Activated CD8-positive, alpha-beta T cell treated with anti-CD3 and anti-CD28 coated beads, Interleukin-2, amount 10 ng/mL, durations not matched to agents 7 days and 5 days (primary cell): Measurements from ENCODE around the gene MOV10L1. TPM values are rescaled to one million over a fixed set of nuclear protein-coding genes. Genes with fewer than 3 reads are reported as not detected.

Source experiments
- ATAC-seq: fragments of 150-1000 bp; cut with Tn5 transposase; one replicate; pipeline ENCODE4 v1.10.0; 2021; ENCODE audit warnings: moderate library complexity
- CTCF ChIA-PET: fragments of 350-600 bp; sonication (Branson Sonifier 250); formaldehyde crosslinking; loops from one replicate; lab custom pipeline; 2021; ENCODE audit warnings: antibody characterized with exemption; lab: Charles Lee
- POLR2A ChIA-PET: fragments of 350-600 bp; sonication (Branson Sonifier 250); formaldehyde crosslinking; loops from one replicate; lab custom pipeline; 2021; ENCODE audit warnings: antibody characterized with exemption; lab: Charles Lee
- DNase-seq: peaks from one replicate; pipeline ENCODE4 v3.0.0-alpha.2; 2020
- H3K27ac Mint-ChIP-seq: one replicate; pipeline ENCODE4 v1.8.0; 2021; ENCODE audit warnings: mild to moderate bottlenecking, mixed read lengths
- H3K27me3 Mint-ChIP-seq: one replicate; pipeline ENCODE4 v1.8.0; 2021; ENCODE audit warnings: low read depth, mixed read lengths
- H3K36me3 Mint-ChIP-seq: one replicate; pipeline ENCODE4 v1.8.0; 2021; ENCODE audit warnings: low read depth, mixed read lengths
- H3K4me1 Mint-ChIP-seq: one replicate; pipeline ENCODE4 v1.8.0; 2021; ENCODE audit warnings: low read depth, mixed read lengths
- H3K4me3 Mint-ChIP-seq: one replicate; pipeline ENCODE4 v1.8.0; 2021; ENCODE audit warnings: mild to moderate bottlenecking, mixed read lengths
- H3K9me3 Mint-ChIP-seq: one replicate; pipeline ENCODE4 v1.8.0; 2022; ENCODE audit warnings: mixed read lengths; ENCODE audit not compliant: insufficient read depth
- total RNA-seq, 2 experiments: library from RNA; stranded (reverse); gene quantifications; one replicate each; pipeline ENCODE4 v1.2.3, GENCODE V29; 2021

MOV10L1 gene
- total RNA-seq, 2 experiments from 2014 or later: not detected

- no peak for DNase-seq
- no peaks in the 10 kb centered on the region for H3K36me3 Mint-ChIP-seq
- ATAC-seq: no peak
- H3K27me3 Mint-ChIP-seq: peaks cover 15% of the 10 kb centered on the region
- H3K9me3 Mint-ChIP-seq: no peaks in the 10 kb centered on the region
- H3K4me3 Mint-ChIP-seq: no peak overlapping the region
- peaks cover 46% of the 10 kb centered on the region for H3K4me1 Mint-ChIP-seq
- no peak overlapping the region for H3K27ac Mint-ChIP-seq
- POLR2A ChIA-PET: no interaction called here
- CTCF ChIA-PET: no interaction called here
Measured at GRCh38 chr22:50101870-50102565, 12.2 kb downstream of the MOV10L1 start.

GRCh38 chr22:50102946-50103345, 13.1 kb downstream of the MOV10L1 start:
- POLR2A ChIA-PET: no interaction called here
- H3K27ac Mint-ChIP-seq: no peak overlapping the region
- DNase-seq (no peak), ATAC-seq (peak; percentile 37)
- peaks cover 10% of the 10 kb centered on the region for H3K27me3 Mint-ChIP-seq
- no peak overlapping the region for H3K4me3 Mint-ChIP-seq
- CTCF ChIA-PET: no interaction called here
- H3K36me3 Mint-ChIP-seq: no peaks in the 10 kb centered on the region
- H3K9me3 Mint-ChIP-seq: no peaks in the 10 kb centered on the region
- peaks cover 46% of the 10 kb centered on the region for H3K4me1 Mint-ChIP-seq

- Mint-ChIP-seq H3K9me3 (no peaks in the 10 kb centered on the region), H3K4me3 (no peak overlapping the region), H3K27ac (no peak overlapping the region), H3K27me3 (peaks cover 2% of the 10 kb centered on the region), H3K4me1 (peaks cover 46% of the 10 kb centered on the region), H3K36me3 (no peaks in the 10 kb centered on the region)
- ChIA-PET POLR2A (no interaction called here), CTCF (interaction anchor here (1.0 to 1.8 kb wide), 2 partner anchors 8 to 74 kb away, joined by 3 to 5 read pairs; no protein-coding TSS in a partner anchor)
- DNase-seq (no peak), ATAC-seq (no peak)
Measured at GRCh38 chr22:50104141-50104544, 14.3 kb downstream of the MOV10L1 start.

GRCh38 chr22:50105208-50106100, 15.6 kb downstream of the MOV10L1 start:
- H3K27me3 Mint-ChIP-seq: no peaks in the 10 kb centered on the region

GRCh38 chr22:50107529-50107928, 17.7 kb downstream of the MOV10L1 start:
- ATAC-seq: no peak
- no peak for DNase-seq
- H3K4me3 Mint-ChIP-seq: no peak overlapping the region
- no peaks in the 10 kb centered on the region for H3K9me3 Mint-ChIP-seq
- CTCF ChIA-PET: no interaction called here
- H3K27ac Mint-ChIP-seq: no peak overlapping the region
- POLR2A ChIA-PET: no interaction called here
- no peaks in the 10 kb centered on the region for H3K36me3 Mint-ChIP-seq
- H3K27me3 Mint-ChIP-seq: no peaks in the 10 kb centered on the region
- peaks cover 48% of the 10 kb centered on the region for H3K4me1 Mint-ChIP-seq

More at GRCh38 chr22:50105208-50106100, 15.6 kb downstream of the MOV10L1 start:
- ChIA-PET CTCF (interaction anchor here (0.6 to 2.2 kb wide), 8 partner anchors 20 to 420 kb away, joined by 3 to 9 read pairs (median 3); partner anchors contain the start of genes MLC1 and SCO2), POLR2A (interaction anchor here (1.0 to 1.6 kb wide), 3 partner anchors 86 to 279 kb away, joined by 3 to 5 read pairs (median 3); no protein-coding TSS in a partner anchor)
- Mint-ChIP-seq H3K9me3 (no peaks in the 10 kb centered on the region), H3K36me3 (no peaks in the 10 kb centered on the region), H3K4me1 (peaks cover 46% of the 10 kb centered on the region), H3K27ac (peak overlapping the region; percentile 88), H3K4me3 (peak overlapping the region; percentile 69)
- peak; percentile 87 for ATAC-seq
- peak; percentile 69 for DNase-seq

- no peak overlapping the region for H3K4me3 Mint-ChIP-seq
- no peaks in the 10 kb centered on the region for H3K36me3 Mint-ChIP-seq
- peaks cover 24% of the 10 kb centered on the region for H3K4me1 Mint-ChIP-seq
- H3K27ac Mint-ChIP-seq: peak overlapping the region; percentile 37
- POLR2A ChIA-PET: interaction anchor here (2.6 kb wide), 1 partner anchor 25 kb away, joined by 17 read pairs; the partner anchor contains the start of gene MLC1
- ATAC-seq (no peak), DNase-seq (no peak)
- H3K27me3 Mint-ChIP-seq: no peaks in the 10 kb centered on the region
- no peaks in the 10 kb centered on the region for H3K9me3 Mint-ChIP-seq
- CTCF ChIA-PET: interaction anchor here (0.6 to 1.0 kb wide), 2 partner anchors 81 to 213 kb away, joined by 3 read pairs; no protein-coding TSS in a partner anchor
Measured at GRCh38 chr22:50111056-50111455, 21.2 kb downstream of the MOV10L1 start.

- Mint-ChIP-seq H3K27me3 (no peaks in the 10 kb centered on the region), H3K27ac (peak overlapping the region; percentile 93), H3K36me3 (no peaks in the 10 kb centered on the region), H3K9me3 (no peaks in the 10 kb centered on the region), H3K4me3 (peak overlapping the region; percentile 62), H3K4me1 (peaks cover 24% of the 10 kb centered on the region)
- ChIA-PET POLR2A (interaction anchor here (0.7 to 2.6 kb wide), 3 partner anchors 12 to 53 kb away, joined by 4 to 17 read pairs (median 5); partner anchors contain the start of gene MLC1), CTCF (interaction anchor here (0.8 to 1.1 kb wide), 5 partner anchors 9 to 182 kb away, joined by 3 to 6 read pairs (median 4); no protein-coding TSS in a partner anchor)
- ATAC-seq: peak; percentile 87
- peak; percentile 58 for DNase-seq
Measured at GRCh38 chr22:50112151-50113118, 22.6 kb downstream of the MOV10L1 start.

GRCh38 chr22:50114221-50115021, 24.6 kb downstream of the MOV10L1 start:
- Mint-ChIP-seq H3K27ac (no peak overlapping the region), H3K4me3 (no peak overlapping the region), H3K9me3 (no peaks in the 10 kb centered on the region), H3K27me3 (peaks cover 8% of the 10 kb centered on the region), H3K36me3 (no peaks in the 10 kb centered on the region), H3K4me1 (peaks cover 24% of the 10 kb centered on the region)
- no peak for ATAC-seq
- no peak for DNase-seq
- ChIA-PET CTCF (no interaction called here), POLR2A (no interaction called here)

GRCh38 chr22:50115693-50116092, 25.9 kb downstream of the MOV10L1 start:
- CTCF ChIA-PET: no interaction called here
- ATAC-seq (no peak), DNase-seq (no peak)
- POLR2A ChIA-PET: interaction anchor here (0.6 kb wide), 1 partner anchor 186 kb away, joined by 4 read pairs; no protein-coding TSS in a partner anchor
- no peaks in the 10 kb centered on the region for H3K36me3 Mint-ChIP-seq
- no peaks in the 10 kb centered on the region for H3K9me3 Mint-ChIP-seq
- H3K4me1 Mint-ChIP-seq: peaks cover 24% of the 10 kb centered on the region
- H3K4me3 Mint-ChIP-seq: no peak overlapping the region
- H3K27me3 Mint-ChIP-seq: peaks cover 11% of the 10 kb centered on the region
- H3K27ac Mint-ChIP-seq: no peak overlapping the region

GRCh38 chr22:50117168-50117762, 27.5 kb downstream of the MOV10L1 start:
- ATAC-seq: no peak
- H3K9me3 Mint-ChIP-seq: peaks cover 6% of the 10 kb centered on the region
- H3K36me3 Mint-ChIP-seq: no peaks in the 10 kb centered on the region
- H3K27me3 Mint-ChIP-seq: peaks cover 14% of the 10 kb centered on the region
- H3K27ac Mint-ChIP-seq: no peak overlapping the region
- ChIA-PET CTCF (no interaction called here), POLR2A (interaction anchor here (0.6 to 0.7 kb wide), 2 partner anchors 453 to 582 kb away, joined by 3 read pairs; no protein-coding TSS in a partner anchor)
- no peak overlapping the region for H3K4me3 Mint-ChIP-seq
- peaks cover 9% of the 10 kb centered on the region for H3K4me1 Mint-ChIP-seq
- no peak for DNase-seq
